Lower leg skin (tissue), 3 donors: ENCODE measurements around the gene OSR1.

Experiments used
- POLR2A ChIP-seq, 2 donors: fragments of 450-650 bp; IDR thresholded peaks; one replicate each; pipeline ENCODE4 v1.6.1; 2016 to 2017; ENCODE audit warnings: antibody characterized with exemption in 2 of 2, mild to moderate bottlenecking in 1 of 2, moderate library complexity in 1 of 2
- TF ChIP-seq, protein P1 (sequence below), 3 donors: fragments of 450-650 bp; IDR thresholded peaks; one replicate each; pipeline ENCODE4 v1.5.1; 2016; ENCODE audit warnings: antibody characterized with exemption in 3 of 3, mild to moderate bottlenecking in 3 of 3, moderate library complexity in 2 of 3

DNA sequence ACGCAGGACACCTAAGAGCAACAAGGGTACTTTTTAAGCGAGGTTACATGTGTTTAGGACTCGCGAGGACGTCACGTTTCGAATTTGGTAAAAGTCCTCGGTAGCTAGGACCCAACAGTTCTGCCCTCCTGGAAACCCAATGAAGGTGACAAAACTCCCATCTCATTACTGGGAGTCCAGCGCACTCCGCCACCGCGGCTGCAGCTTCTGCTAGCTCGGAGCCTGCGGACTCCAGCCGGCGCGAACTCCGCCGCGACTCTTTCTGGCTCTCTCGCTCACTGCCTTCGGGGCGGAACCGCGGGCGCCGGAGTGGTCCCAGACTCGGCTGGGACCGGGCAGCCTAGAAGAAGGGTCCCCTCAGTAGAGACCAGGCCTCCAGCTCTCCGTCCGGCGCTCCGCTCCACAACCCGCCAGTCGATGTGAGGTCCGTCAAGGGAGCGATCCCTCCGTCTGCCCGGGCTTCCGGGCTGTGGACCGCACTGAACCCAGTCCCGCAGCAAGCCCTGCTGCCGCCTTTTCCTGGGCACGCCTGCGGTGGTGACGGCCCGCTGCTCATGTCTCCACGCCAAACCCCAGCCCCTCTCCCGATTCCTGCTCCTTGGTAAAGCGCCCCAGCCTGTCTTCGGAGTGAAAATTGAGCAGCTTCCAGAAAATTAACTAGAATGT, 3.0 kb upstream of the OSR1 start:
- TF ChIP-seq, protein P1, sequence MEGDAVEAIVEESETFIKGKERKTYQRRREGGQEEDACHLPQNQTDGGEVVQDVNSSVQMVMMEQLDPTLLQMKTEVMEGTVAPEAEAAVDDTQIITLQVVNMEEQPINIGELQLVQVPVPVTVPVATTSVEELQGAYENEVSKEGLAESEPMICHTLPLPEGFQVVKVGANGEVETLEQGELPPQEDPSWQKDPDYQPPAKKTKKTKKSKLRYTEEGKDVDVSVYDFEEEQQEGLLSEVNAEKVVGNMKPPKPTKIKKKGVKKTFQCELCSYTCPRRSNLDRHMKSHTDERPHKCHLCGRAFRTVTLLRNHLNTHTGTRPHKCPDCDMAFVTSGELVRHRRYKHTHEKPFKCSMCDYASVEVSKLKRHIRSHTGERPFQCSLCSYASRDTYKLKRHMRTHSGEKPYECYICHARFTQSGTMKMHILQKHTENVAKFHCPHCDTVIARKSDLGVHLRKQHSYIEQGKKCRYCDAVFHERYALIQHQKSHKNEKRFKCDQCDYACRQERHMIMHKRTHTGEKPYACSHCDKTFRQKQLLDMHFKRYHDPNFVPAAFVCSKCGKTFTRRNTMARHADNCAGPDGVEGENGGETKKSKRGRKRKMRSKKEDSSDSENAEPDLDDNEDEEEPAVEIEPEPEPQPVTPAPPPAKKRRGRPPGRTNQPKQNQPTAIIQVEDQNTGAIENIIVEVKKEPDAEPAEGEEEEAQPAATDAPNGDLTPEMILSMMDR (IDR thresholded peaks at IDR 0.05) = no peak
- no peak for TF ChIP-seq POLR2A (IDR thresholded peaks at IDR 0.05)
